ENCODE results near the gene TLR3. TPM values are rescaled to one million over a fixed set of nuclear protein-coding genes. Genes with fewer than 3 reads are reported as not detected.

The TLR3 gene
- total and polyA plus RNA-seq, 10 of the 15 experiments (the other 5 are each of a cell fraction or from before 2014, with no cell fraction given) = under 0.01 to 0.05 (median 0.03) TPM; not detected in 7

GRCh38 chr4:186027405-186027804 lies 41.6 kb upstream of the TLR3 start:
- H3K9ac ChIP-seq (ENCODE audit: control insufficient read depth, insufficient read depth, low read length) = no peak overlapping the region
- H3K27ac ChIP-seq (ENCODE audit: control insufficient read depth, insufficient read depth) = no peak overlapping the region
- no peaks in the 10 kb centered on the region for H3K4me1 ChIP-seq (ENCODE audit: control insufficient read depth, insufficient read depth, low read length)
- no peaks in the 10 kb centered on the region for H3K36me3 ChIP-seq (ENCODE audit: control insufficient read depth in 2 of 2, insufficient read depth in 2 of 2, low read length in 1 of 2)
- DNase-seq (ENCODE audit: low read depth, low spot score) = no peak
- no peak for ATAC-seq
- H2AFZ ChIP-seq (ENCODE audit: control insufficient read depth, low read depth, low read length) = no peak overlapping the region
- H3K4me2 ChIP-seq (ENCODE audit: control insufficient read depth, insufficient read depth) = no peak overlapping the region
- ChIA-PET POLR2A (no interaction called here), RAD21 (ENCODE audit: unreplicated experiment) (no interaction called here), SMC1A (ENCODE audit: uncharacterized antibody, unreplicated experiment) (interaction anchor here (0.8 kb wide), 1 partner anchor 387 kb away, joined by 3 read pairs; no protein-coding TSS in a partner anchor), CTCF (interaction anchor here (1.4 to 2.2 kb wide), 2 partner anchors 9 to 10 kb away, joined by 6 to 7 read pairs; no protein-coding TSS in a partner anchor)
- no peaks in the 10 kb centered on the region for H3K79me2 ChIP-seq (ENCODE audit: control insufficient read depth, insufficient read depth, low read length)
- WGBS (ENCODE audit: insufficient coverage, insufficient replicate concordance, low lambda C conversion rate, missing lambda C conversion rate) = 20% methylated on average over 5 of the region's 5 CpGs
- no peaks in the 10 kb centered on the region; the same call in 2 of the 3 replicates for H3K9me3 ChIP-seq (replicated peaks; ENCODE audit: control insufficient read depth, insufficient read depth, low read length)
- peaks cover 0 to 2% of the 10 kb centered on the region in 2 experiments; a peak in 2 of 4 replicates for H3K27me3 ChIP-seq (replicated peaks in 1 of 2; ENCODE audit: control insufficient read depth in 2 of 2, insufficient read depth in 2 of 2, low read length in 1 of 2)
- H4K20me1 ChIP-seq (ENCODE audit: control insufficient read depth, insufficient read depth) = no peaks in the 10 kb centered on the region
- in situ Hi-C loops (cut with MboI) = loop anchor here (25.0 kb wide), 1 partner anchor 990 kb away; no protein-coding TSS in a partner anchor
- TF ChIP-seq ZNF687 (IDR thresholded peaks at IDR 0.05) (no peak), NFYB (IDR thresholded peaks at IDR 0.05; ENCODE audit: insufficient read depth, low read depth, low read length) (no peak), USF1 (IDR thresholded peaks at IDR 0.05; ENCODE audit: borderline replicate concordance, extremely low read length, insufficient read depth, low read depth, low read length) (no peak), ZBTB11 (CRISPR knock-in tag; IDR thresholded peaks at IDR 0.05) (no peak), JUND (IDR thresholded peaks at IDR 0.05; ENCODE audit: low read depth, low read length) (no peak), STAT3 (IDR thresholded peaks at IDR 0.05; ENCODE audit: low read depth, low read length) (no peak)
- intact Hi-C loops (cut with micrococcal nuclease; ENCODE audit: unreplicated experiment) = loop anchor here (10.0 kb wide), 1 partner anchor 553 kb away; the partner anchor contains the start of gene CCDC110
- BruUV-seq (replicated peaks) = no TSS peak
- H3K4me3 ChIP-seq = no peak overlapping the region
- no peak for FAIRE-seq
